ENCODE results near the gene RBCK1.

Gene RBCK1

DNA sequence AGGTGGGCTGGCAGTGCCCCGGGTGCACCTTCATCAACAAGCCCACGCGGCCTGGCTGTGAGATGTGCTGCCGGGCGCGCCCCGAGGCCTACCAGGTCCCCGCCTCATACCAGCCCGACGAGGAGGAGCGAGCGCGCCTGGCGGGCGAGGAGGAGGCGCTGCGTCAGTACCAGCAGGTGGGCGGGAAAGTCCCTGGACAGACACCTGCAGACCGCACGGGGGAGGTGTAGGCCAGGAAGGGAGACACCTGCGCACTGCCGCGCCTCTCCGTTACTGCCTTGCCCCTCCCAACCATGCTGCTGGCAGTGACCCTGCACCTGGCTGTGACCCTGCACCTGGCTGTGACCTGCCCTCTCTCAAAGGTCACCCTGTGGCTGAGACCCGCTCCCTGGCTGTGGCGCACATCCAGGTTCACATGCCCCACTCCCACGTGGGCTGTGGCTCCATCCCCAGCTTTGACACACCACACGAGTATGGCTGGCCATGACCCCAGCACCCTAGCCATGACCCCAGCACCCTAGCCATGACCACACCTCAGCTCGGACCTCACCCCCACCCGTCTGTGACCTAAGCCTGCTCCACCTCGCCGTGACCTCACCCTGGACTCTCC lies 11.6 kb downstream of the RBCK1 start:
- no peak for DNase-seq

DNA sequence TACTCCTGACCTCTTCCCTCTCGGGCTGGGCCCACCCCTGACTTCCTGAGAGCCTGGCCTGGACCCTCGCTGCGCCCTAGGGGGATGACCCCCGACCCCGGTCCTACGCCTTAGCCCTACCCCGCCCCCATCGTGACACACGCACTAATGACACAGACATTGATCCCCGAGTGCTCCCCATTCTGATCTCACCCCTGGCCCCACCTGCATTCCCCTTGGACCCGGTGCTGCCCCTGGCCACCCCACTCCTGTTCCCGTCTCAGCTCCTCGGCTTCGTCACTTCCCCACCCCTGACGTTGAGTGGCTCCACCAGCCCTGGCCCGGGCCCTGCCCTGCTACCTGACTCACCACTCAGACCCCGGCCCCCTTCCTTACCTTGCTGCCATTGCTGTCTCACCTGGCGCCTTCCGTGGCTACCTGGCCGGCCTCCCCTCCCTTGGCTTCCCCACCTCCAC lies 12.1 kb downstream of the RBCK1 start:
- no peak for DNase-seq

DNA sequence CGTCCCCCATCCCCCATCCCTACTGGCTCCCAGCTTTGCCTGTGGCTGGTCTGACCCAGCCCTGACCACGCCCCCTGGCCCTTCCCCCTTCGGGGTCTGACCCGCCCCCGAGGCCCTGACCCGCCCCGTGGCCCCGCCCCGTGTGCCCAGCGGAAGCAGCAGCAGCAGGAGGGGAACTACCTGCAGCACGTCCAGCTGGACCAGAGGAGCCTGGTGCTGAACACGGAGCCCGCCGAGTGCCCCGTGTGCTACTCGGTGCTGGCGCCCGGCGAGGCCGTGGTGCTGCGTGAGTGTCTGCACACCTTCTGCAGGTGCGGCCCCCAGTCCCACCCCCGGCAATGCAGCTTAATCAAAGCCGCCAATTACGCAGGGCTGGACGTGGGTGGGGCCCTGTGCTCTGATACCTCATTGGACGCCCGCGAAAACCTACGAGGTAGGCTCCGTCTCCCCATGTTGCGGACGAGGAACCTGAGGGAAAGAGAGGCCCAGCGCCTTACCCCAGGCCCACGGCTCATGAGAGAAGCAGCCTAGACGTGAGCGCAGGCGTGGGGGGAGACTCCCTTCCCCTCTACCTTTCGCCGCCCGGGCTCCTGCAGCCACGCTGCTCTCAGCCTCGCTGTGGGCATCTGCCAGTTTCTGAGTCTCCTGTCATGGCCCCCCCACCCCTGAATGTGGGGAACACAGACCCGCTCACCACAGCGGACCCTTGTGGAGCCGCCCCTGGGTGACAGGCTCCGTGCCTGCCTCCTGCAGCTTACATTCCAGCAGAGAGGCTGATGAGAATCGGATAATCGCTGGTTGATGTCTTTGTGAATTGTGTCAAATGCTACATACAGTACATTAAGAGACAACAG lies 12.8 kb downstream of the RBCK1 start:
- DNase-seq: no peak

DNA sequence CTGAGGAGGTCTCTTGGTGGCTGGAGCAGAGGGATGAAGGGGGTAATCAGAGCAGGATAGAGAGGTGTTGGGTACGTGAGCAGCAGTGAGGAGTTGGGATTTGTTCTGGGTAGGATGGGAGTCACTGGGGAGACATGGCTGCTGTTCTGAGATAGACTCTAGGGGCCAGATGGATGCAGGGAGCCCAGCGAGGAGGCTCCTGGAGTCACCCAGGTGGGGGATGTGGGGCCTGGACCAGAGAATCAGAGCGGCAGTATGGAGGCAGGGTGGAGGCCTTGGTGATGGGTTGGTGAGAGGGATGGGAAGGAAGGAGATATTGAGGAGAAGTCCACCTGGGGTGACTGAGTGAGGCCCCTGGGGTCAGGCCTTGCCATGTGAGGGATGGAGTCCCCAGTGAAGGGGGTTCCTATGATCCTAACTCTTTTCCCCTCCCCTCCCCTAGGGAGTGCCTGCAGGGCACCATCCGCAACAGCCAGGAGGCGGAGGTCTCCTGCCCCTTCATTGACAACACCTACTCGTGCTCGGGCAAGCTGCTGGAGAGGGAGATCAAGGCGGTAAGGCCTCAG lies 13.7 kb downstream of the RBCK1 start:
- DNase-seq: no peak

DNA sequence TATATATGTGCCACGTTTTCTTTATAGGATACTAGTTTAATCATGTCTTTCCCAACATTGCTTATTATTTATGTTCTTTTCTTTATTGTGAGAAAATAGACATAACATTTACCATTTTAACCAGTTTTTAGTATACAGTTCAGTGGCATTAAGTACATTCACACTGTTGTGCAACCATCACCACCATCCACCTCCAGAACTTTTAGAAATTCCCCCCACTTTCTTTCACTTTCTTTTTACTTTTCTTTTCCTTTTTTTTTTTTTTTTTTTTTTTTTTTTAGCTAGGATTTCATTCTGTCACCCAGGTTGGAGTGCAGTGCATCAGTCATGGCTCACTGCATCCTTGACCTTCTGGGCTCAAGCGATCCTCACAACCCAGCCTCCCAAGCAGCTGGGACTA lies 18.5 kb downstream of the RBCK1 start:
- no peak for DNase-seq

DNA sequence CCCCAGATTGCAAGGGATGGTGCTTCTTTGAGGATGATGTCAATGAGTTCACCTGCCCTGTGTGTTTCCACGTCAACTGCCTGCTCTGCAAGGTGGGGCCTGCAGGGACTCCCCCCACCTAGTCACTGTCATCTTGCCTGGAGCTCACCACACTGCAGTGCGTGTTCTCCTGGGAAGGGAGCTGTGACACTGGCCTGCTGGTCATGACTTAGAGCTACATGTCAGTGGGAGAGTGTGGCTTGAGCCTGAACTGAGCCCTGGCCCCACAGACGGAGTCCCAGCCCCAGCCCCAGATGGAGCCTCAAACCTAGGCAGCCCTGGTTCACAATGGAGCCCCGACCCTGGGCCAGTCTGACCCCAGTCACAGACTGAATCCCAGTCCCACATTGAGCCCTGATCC lies 19.3 kb downstream of the RBCK1 start:
- no peak for DNase-seq

DNA sequence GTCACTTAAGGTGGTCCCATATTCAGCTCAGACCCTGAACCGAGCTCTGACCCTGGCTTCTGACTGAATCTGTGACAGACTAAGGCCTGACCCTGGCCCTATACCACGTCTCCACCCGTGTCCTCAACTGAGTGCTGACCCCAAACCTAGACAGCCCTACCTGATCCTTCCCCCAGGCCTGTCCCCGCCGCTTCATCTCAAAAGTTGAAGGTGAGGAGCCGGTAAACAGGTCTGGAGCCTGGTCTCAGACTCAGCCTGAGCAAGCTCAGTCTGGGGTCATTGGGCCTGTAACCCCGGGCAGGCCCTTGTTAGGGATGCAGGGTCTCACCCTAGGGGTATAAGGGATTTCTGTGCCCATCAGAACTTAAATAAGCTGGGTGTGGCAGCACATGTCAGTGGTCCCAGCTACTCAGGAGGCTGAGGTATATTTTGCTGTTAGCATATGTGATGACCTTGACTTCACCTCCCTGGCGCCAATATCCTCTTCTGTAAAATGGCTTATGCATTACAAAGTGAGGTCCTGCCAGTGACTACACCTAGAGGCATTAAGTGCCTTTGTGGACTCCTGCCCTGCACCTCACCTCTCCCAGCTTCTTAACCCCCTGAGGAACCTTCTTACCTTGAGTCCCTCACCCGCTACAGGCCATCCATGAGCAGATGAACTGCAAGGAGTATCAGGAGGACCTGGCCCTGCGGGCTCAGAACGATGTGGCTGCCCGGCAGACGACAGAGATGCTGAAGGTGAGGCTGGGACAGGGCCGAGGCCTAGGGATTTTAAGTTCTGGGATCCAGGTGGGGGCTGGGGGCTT lies 20.0 kb downstream of the RBCK1 start:
- DNase-seq: no peak

DNA sequence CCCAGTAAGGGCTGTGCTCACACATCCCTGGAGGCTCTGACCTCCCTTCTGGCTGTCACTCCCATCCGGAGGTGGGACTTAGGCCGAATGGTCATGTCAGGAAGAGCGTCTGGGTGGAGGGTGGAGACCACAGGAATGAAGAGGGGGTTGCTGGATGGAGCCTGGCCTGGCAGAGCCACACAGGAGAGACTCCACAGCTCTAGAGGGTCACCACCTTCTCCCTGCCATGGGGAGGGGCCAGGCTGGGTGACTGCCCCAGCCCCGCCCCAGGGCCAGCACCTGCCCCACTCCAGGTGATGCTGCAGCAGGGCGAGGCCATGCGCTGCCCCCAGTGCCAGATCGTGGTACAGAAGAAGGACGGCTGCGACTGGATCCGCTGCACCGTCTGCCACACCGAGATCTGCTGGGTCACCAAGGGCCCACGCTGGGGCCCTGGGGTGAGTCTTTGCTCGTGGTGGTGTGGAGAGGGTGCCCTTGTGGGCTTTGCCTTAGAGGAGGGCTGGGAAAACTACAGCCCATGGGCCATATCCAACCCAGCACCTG lies 20.6 kb downstream of the RBCK1 start:
- no peak for DNase-seq

DNA sequence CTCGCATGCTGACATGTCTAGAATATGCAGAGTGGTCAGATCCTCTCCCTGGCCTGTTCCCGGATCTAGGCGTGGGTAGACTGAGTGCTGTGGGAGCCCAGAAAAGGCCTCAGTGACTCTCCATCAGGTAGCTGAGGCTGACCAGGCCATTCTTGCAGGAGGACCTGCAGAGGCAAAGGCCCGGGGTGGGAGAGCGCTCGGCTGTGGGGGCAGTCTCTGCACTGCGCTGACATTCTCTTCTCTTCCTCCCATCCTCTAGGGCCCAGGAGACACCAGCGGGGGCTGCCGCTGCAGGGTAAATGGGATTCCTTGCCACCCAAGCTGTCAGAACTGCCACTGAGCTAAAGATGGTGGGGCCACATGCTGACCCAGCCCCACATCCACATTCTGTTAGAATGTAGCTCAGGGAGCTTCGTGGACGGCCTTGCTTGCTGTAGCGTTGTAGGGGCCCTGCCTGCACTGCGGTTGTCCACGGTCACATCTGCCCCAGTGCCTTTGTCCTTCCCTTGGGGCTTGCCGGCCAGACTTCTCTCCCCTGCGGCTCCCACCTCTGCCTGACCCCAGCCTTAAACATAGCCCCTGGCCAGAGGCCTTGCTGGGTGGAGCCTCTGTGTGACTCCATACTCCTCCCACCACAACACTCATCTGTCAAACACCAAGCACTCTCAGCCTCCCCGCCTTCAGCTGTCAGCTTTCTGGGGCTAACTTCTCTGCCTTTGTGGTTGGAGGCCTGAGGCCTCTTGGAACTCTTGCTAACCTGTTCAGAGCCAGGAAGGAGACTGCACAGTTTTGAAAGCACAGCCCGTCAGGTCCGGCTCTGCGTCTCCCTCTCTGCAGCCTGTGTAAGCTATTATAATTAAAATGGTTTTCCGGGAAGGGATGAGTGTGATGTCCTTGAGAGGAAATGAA lies 22.2 kb downstream of the RBCK1 start:
- no peak for DNase-seq

DNA sequence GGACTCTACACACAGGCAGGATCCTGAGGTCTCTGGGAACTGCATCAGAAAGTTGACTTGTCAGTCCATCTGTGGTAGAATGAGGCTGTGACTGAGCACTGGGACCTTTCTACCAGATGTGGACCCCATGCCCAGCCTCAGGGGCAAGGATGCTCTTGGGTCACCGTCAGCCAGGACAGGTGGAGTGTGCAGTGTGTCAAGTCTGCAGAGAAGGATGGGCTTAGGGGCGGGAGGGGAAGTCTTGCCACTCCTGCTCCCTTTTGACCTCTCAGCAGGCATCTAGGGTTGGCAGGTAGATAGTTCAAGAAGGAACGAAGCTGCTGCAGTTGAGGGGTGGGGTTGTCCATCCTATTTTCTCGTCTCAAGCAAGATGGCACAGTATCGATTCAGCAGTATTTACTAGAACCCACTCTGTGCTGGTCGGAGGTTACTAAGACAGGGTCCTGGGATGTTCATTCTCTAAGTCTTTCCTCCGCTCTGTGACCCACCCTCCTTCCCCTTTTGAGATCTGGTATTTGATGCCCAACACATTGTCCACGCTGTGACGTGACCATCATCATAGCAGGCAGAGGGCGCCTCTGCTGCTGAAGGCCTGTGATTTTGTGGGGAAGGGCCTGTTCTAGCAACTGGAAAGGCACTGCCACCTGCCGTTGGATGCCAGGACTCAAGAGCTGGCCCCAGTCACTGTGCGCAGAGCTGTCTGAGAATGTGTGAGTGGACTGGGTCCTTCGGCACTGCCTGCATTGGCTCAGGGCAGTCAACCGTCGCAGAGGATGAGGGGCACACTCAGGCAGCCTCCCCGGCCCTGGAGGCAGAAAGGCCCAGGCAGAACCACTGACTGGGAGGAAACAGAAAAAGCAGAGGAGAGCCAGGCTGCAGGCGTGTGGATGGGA lies 23.2 kb downstream of the RBCK1 start:
- DNase-seq: peak in 1 of 5 experiments; percentile 62

DNA sequence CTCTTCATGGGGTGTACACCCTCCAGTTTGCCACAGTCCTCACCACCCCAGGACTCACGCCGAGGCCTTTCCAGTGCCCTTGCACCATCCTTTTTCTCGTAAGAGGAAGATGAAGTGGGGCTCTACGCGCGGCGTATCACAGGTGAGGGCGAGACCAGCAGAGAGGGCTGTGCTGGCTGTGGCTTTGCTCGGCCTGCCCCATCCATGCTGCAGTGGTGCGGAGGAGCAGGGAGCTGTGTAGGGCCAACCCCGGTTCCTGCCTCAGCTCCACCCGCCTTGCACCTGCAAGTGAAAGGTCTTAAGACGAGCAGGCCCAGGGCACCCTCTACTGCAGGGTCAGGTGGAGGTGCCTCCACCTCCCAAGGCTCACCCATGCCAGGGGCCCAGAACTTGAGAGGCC lies 24.1 kb downstream of the RBCK1 start:
- no peak for DNase-seq

DNA sequence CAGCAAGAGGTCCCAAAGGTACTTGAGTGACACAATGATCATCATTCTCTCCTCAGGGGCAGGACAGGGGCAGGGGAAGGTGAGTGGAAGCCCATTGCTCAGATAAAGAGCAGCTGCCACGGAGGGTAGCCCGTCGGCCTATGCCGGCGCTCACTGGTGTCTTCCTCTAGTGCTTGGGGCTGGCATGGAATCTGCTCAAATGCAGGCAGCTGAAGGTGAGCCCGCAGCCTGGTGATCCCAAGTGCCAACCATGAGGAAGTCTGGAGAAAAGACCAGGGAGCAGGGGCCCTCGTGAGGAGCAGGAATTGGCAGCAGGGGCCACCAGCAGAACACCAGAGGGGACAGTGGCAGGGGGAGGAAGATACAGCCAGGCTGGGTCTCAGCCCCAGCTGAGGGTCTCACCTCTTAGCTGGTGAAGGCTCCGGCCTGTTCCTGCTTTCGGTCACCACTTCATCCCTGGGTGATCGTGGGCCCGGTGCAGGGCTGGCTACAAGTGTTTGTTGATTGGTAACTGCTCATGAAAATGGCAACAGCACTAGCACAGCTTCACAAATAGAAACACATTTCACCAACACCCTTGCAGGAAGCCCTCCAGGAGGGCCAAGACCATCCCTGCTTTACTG lies 24.7 kb downstream of the RBCK1 start:
- no peak for DNase-seq

DNA sequence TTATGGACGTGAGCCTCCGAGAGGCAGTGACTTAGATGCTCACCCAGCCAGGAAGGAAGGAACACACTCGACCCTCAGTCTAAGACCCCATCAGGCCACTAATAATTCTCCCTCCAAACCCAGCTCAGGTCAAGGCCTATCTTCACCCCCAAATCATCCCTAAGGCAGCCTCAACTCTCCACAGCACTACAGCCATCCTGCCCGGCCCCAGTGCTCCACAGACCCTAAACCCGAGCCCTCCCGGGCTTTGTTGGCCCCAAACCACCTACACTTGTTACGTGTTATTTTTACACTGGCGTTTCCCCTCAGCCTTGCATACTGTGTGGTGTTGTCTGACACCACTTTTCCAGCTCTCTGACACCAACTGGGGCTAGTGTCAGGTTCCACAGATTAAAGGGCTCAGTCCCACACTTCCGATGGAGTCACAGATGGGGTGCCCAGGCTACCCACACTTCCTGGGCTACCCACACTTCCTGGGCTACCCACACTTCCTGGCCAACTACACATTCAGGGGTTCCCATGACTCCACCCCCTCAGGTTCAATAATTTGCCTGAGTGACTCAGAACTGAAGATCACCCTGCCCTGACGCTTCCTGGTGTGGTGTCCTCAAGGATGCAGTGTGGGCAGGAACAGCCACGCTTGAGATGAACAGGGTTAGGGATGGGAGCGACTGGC lies 25.3 kb downstream of the RBCK1 start:
- DNase-seq: peak in 4 of 5 experiments; percentile 19 to 88 (median 68)

DNA sequence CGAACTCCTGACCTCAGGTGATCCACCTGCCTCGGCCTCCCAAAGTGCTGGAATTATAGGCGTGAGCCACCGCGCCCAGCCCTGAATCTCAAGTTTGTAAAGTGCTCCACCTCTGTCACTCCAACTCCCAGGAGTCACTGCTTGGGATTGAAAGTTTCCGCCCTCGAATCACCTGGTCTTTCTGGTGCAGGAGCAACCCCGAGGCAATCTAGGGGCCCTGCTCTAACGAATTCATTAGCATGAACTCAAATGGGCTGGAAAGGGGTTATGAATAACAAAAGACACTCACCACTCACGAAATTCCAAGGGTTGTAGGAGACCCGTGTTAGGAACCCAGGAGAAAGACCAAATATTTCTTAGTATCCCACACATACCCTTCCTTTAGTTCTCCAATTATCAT lies 26.1 kb downstream of the RBCK1 start:
- DNase-seq: no peak

DNA sequence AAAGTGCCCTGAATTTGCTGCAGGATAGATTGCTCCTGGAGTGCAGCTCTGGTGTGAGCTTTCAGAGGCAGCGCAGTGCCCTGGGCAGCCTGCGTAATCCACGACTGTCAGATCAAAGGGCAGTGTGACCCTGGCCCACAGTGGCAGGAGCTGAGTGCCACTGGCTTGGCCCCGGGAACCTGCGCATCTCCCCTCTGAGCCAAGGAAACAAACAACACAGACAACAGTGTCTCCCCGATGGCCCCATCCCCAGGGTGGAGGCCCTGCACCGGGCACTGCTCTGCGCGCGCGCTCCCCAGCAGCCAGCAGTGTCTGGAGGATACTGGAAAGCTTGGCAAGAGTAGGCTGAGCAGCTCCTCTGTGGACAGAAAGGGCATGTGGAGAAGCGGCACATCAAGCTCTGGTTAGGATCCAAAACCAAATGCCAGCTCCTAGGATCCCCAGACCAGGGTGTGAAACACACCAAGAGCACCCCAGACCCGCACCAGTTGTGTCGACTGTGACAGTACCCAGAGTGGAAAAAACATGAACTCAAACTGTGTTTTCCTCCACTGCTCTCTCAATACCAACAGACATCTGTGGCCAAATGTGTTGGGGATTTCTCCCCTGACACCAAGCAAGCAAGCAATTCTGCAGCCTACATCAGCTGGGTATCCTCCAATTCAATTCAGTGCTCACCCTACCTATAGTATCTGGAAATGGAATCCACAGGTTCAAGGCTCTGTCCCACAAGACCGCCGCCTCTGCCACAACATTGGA lies 26.7 kb downstream of the RBCK1 start:
- DNase-seq: no peak

DNA sequence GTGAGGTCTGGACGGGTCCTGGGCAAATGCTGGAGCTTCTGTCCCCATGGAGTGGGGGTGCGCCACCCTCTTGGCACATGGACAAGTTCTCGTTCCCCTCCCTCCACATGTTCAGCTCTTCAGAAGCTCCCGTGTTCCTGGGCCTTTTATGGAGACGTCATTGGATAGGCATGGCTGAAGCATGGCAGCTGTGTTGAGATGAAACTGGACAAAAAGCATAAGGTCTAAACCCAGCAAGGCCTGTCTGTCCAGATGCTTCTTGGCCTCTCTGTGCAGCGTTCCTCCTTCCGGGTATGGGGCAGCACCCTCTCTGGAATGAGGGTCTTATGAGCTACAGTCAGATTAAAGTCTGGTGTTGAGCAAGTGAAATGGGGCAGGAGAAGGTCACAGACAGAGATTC lies 27.5 kb downstream of the RBCK1 start:
- no peak for DNase-seq

DNA sequence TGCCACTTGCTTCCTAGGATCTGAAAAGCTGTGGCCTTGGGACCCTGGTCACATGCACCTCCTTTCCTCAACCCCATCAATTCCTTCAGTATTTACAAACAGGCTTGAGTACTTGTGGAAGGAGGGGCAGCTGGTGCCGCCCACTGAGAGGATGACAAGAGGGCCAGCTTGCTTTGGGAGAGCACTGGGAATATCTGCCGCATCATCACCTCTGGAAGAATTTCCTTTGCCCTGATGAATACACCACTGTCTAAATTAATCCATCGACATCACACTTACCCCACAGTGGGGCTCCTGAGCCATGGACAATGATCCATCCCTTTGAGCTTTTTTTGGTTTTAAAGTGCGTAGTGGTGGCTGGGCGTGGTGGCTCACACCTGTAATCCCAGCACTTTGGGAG lies 28.4 kb downstream of the RBCK1 start:
- no peak for DNase-seq

DNA sequence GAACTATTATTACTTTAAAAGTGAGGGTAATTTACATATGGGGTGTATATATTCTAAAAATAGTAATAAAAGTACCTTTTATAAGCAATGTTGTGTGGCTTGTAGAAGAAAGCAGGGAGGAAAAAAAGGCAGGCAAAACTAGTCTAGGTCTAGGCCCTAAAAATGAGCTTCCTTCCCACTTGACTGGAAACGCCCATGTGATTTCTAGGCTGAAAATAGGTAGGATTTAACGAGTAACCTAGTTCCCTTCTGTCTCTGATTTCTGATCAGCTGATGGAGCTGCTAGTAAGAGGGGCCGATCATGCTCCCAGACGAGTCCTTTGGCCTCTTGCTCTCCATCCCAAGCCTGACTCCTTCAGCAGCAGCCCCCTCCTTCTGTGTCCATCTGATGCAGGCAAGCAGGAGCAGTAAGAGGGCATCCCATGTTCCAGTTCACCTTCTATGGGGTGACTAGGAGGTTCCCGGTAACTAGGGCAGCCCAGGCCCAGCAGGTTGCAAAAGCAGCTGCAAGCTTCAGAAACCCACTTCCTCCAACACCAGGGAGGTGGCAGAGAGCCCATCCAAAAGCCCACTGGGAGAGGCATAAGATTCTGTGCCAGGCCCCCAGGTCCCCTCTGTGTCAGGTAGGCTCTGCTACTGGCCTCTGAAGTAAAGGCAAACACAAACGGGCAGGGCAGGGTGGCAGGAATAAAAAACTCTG lies 29.8 kb downstream of the RBCK1 start:
- DNase-seq: peak in 2 of 5 experiments; percentile 36 to 40

Measured in T-helper 2 cell (primary cell).